B cell (primary cell): Measurements from ENCODE around the gene EPHB1.

Source experiments
- CTCF ChIP-seq: fragments of 200-600 bp; IDR thresholded peaks from one replicate; pipeline ENCODE4 v1.8.0; 2022; ENCODE audit warnings: antibody characterized with exemption, mild to moderate bottlenecking
- EZH2 ChIP-seq: IDR thresholded peaks from 2 replicates; pipeline ENCODE4 v1.6.1; 2012; ENCODE audit warnings: borderline replicate concordance, low read depth, mild to moderate bottlenecking, moderate library complexity, low read length; ENCODE audit not compliant: insufficient read depth, poor library complexity, severe bottlenecking

DNA sequence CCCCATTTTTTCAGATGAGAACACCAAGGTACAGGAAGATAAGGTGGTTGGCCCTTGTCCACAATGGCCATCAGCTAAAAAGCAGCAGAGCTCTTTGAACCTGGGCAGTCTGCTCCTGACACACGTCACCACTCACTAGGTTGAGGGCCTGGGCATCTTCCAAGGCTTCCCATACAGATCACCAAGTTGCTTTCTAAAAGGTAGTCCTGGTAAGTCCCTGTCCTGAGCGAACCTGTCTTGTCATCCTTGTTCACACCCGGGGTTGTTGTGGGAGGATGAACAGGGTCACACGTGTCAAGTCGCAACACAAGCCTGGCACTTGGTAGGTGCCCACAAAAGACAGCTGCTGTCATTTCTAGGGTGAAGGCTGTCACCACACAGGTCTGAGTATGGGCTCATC, 260.4 kb downstream of the EPHB1 start:
- no peak for TF ChIP-seq CTCF
- TF ChIP-seq EZH2 = no peak
